Nephron (organoid): ENCODE measurements around the gene STAM2.

ENCODE experiments used
- H3K27ac Mint-ChIP-seq, 3 experiments: 2 replicates each; pipeline ENCODE4 v1.8.0; 2020; ENCODE audit warnings: mixed read lengths in 3 of 3, mild to moderate bottlenecking in 2 of 3, moderate library complexity in 1 of 3
- H3K27me3 Mint-ChIP-seq: 2 replicates; pipeline ENCODE4 v1.8.0; 2021; ENCODE audit warnings: low read depth, mild to moderate bottlenecking, moderate library complexity, mixed read lengths
- H3K36me3 Mint-ChIP-seq: 2 replicates; pipeline ENCODE4 v1.8.0; 2020; ENCODE audit warnings: low read depth, mixed read lengths
- H3K4me1 Mint-ChIP-seq: 2 replicates; pipeline ENCODE4 v1.8.0; 2020; ENCODE audit warnings: mixed read lengths
- H3K4me3 Mint-ChIP-seq, 3 experiments: 2 replicates each; pipeline ENCODE4 v1.8.0; 2020; ENCODE audit warnings: mild to moderate bottlenecking in 3 of 3, mixed read lengths in 3 of 3, moderate library complexity in 2 of 3
- H3K9me3 Mint-ChIP-seq: 2 replicates; pipeline ENCODE4 v1.8.0; 2020; ENCODE audit warnings: mixed read lengths
- TF ChIP-seq, protein P1 (sequence below), 3 experiments: fragments of 200-600 bp; sonication (generic); IDR thresholded peaks; one replicate each; pipeline ENCODE4 v1.5.0; 2021; ENCODE audit warnings: antibody characterized with exemption in 3 of 3; ENCODE audit not compliant: unreplicated experiment in 3 of 3

STAM2 gene

DNA sequence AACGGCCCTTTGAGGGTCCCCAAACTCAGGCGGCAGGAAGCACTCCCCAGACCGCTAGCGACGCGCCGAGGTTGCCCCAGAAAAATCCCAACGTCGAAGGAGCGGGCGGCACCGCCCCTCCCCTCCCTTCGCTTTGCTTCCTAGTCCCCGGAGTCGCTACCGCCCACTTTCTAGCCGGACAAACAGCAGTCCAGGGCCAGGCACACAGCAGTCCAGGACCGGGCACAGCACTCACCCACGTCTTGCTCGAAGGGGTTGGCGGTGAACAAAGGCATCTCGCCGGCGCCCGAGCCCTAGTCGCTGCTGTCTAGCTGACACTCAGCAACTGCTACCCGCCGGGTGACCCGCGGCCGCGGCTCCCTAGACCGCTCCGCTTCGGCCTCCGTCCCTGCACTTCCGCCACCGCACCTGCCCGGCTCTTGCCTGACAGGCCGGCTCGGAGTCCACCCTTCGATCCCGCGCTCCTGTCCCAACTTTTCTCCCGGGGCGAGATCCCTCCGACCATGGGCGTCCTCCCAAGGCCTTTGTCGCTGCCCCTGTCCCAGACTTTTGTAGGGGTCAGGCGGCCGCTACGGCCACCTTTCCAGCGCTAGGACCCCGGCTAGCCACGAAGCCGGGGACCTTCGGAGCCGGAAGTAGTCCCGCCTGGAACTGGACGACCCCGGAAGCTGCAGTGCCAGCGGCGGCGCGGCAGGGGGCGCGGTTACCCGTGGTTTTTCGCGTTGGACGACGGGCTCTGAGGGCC, at the start of gene STAM2:
Gene STAM2 (minus strand): TSS at position 396 of the 745 bp plus-strand sequence. CDS start 121 bp downstream, at position 275.
- H3K4me3 Mint-ChIP-seq = peak within 1 kb of the TSS; percentile 98 to 100 (median 99)
- H3K4me1 Mint-ChIP-seq = peaks cover 19% of the 10 kb centered on the region

DNA sequence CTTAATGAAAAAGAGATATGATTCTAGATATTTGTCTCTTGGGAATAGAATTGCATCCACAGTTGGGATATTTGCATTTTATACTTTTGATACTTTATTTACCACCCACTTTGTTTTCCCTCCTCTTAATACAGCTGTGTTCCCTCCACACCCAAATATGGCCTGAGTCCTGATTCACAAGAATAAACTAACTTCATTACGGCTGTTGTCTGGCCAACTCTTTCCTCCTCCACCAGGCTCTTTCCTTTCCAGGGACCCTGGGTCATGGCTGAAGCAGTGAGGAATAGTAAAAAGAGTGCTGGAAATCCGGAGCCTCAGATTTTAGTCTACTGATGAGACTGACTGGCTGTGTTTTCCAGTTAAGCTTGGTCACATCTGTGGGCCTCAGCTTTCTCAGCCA, 48.4 kb upstream of the STAM2 start:
- TF ChIP-seq, protein P1, sequence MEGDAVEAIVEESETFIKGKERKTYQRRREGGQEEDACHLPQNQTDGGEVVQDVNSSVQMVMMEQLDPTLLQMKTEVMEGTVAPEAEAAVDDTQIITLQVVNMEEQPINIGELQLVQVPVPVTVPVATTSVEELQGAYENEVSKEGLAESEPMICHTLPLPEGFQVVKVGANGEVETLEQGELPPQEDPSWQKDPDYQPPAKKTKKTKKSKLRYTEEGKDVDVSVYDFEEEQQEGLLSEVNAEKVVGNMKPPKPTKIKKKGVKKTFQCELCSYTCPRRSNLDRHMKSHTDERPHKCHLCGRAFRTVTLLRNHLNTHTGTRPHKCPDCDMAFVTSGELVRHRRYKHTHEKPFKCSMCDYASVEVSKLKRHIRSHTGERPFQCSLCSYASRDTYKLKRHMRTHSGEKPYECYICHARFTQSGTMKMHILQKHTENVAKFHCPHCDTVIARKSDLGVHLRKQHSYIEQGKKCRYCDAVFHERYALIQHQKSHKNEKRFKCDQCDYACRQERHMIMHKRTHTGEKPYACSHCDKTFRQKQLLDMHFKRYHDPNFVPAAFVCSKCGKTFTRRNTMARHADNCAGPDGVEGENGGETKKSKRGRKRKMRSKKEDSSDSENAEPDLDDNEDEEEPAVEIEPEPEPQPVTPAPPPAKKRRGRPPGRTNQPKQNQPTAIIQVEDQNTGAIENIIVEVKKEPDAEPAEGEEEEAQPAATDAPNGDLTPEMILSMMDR (IDR thresholded peaks at IDR 0.05; ENCODE audit: unreplicated experiment in 3 of 3) = no peak
- H3K4me1 Mint-ChIP-seq = peaks cover 61% of the 10 kb centered on the region
- no peaks in the 10 kb centered on the region for H3K9me3 Mint-ChIP-seq
- no peaks in the 10 kb centered on the region for H3K36me3 Mint-ChIP-seq
- peak overlapping the region; percentile 2 to 19 (median 7) for H3K4me3 Mint-ChIP-seq
- peaks cover 4% of the 10 kb centered on the region for H3K27me3 Mint-ChIP-seq
- peak overlapping the region; percentile 94 to 97 (median 96) for H3K27ac Mint-ChIP-seq

More for the DNA sequence above, at the start of gene STAM2:
- Mint-ChIP-seq H3K9me3 (no peaks in the 10 kb centered on the region), H3K27me3 (no peaks in the 10 kb centered on the region), H3K27ac (peak within 1 kb of the TSS; percentile 100), H3K36me3 (peaks cover 3% of the 10 kb centered on the region)
- TF ChIP-seq, protein P1 (IDR thresholded peaks at IDR 0.05; ENCODE audit: unreplicated experiment in 3 of 3) = peak; percentile 97 to 99 (median 99)

DNA sequence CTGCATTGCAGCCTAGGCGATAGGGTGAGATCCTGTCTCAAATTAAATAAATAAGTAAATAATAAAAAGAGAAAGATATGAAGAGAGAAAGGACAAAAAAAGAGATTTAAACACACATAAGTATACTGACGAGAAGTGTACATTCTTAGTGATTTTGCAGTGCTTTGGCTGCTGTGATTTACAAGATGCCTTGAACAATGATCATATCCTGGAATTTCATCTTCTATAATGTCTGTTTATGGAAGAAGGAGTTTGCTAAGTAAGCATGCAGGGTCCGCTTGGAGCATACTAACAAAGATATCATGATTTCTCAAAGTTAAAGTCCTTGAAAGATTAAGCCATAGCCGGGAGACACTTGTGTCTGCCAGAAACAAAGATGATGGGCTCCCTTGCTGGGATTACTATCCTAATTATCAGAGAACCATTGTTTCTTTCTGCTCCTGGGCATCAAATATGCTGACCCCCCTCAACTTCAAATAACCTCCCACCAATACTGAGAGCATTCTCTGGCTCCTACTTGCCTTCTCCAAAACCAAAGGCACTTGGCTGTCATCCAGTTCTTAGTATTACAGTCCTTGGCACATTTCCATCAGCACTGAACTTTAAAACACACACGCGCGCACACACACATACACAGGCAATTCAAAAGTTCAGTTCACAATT, 47.5 kb upstream of the STAM2 start:
- TF ChIP-seq, protein P1 (IDR thresholded peaks at IDR 0.05; ENCODE audit: unreplicated experiment in 3 of 3) = no peak
- Mint-ChIP-seq H3K27me3 (peaks cover 4% of the 10 kb centered on the region), H3K36me3 (no peaks in the 10 kb centered on the region), H3K27ac (peak overlapping the region; percentile 94 to 97 (median 94)), H3K4me1 (peaks cover 61% of the 10 kb centered on the region), H3K4me3 (peak overlapping the region in 2 of 3 experiments; percentile 6 to 32), H3K9me3 (no peaks in the 10 kb centered on the region)

- H3K4me1 Mint-ChIP-seq = peaks cover 48% of the 10 kb centered on the region
- no peak overlapping the region for H3K4me3 Mint-ChIP-seq
- TF ChIP-seq, protein P1 (IDR thresholded peaks at IDR 0.05; ENCODE audit: unreplicated experiment in 3 of 3) = no peak
- no peaks in the 10 kb centered on the region for H3K9me3 Mint-ChIP-seq
- H3K27ac Mint-ChIP-seq = peak overlapping the region; percentile 63 to 97 (median 94)
- H3K27me3 Mint-ChIP-seq = peaks cover 4% of the 10 kb centered on the region
- no peaks in the 10 kb centered on the region for H3K36me3 Mint-ChIP-seq
Measured at GRCh38 chr2:152221839-152222238, 46.3 kb upstream of the STAM2 start.

DNA sequence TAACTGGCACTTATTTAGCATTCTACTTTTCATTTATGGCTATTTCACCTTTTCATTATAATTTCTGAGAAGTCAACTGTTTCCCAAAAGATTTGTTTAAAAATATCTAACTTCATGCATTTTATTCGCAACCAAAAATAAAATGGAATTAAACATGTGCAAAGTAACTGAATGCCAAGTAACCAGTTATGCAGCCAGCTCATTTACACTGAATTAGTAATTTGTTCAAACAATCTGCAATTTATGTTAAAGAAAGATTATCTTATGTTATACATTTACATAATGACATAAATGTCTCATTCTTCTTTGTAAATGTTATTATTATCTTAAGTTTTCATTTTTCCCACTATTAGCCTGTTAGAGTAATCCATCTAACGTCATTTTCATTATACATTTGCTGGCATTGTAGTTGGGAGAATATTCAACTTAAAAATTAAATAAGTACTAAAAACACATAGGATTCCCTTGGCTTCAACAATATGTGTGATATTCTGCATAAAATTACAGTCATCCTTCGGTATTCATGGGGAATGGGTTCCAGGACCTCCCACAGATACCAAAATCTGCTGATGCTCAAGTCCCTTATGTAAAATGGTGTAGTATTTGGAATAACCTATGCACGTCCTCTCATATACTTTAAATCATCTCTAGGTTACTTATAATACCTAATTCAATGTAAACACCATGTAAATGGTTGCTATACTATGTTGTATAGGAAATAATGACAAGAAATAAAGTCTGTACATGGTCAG, 43.7 kb upstream of the STAM2 start:
- Mint-ChIP-seq H3K4me3 (no peak overlapping the region), H3K9me3 (peaks cover 8% of the 10 kb centered on the region), H3K36me3 (no peaks in the 10 kb centered on the region), H3K27ac (no peak overlapping the region), H3K4me1 (peaks cover 28% of the 10 kb centered on the region), H3K27me3 (peaks cover 4% of the 10 kb centered on the region)
- TF ChIP-seq, protein P1 (IDR thresholded peaks at IDR 0.05; ENCODE audit: unreplicated experiment in 3 of 3) = no peak
